ENCODE measurements around the gene CLEC4M. TPM values are rescaled to one million over a fixed set of nuclear protein-coding genes. Genes with fewer than 3 reads are reported as not detected.

CLEC4M gene
- total and polyA plus RNA-seq, 2 experiments from 2014 or later, result not detected

DNA sequence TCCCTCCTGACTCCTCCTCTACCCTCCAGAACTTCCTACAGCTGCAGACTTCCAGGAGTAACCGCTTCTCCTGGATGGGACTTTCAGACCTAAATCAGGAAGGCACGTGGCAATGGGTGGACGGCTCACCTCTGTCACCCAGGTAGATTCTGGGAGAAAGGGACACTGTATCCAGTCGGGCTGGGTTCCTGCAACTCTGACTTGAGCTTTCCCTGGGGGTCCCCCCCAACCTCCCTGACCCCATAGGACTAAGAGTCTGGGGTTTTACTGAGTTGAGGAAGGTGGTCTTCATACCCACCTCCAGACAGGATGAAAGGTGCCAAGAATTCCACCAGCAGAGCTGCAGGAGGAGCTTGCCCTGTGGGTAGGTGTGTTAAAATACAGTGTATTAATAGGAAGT is 4.4 kb downstream of the CLEC4M start:
- peaks cover 7% of the 10 kb centered on the region for H3K9me3 Mint-ChIP-seq
- peaks cover 19% of the 10 kb centered on the region for H3K27me3 Mint-ChIP-seq (ENCODE audit: insufficient read depth, low read depth, poor library complexity)

More for the DNA sequence above, 4.4 kb downstream of the CLEC4M start:
- DNase-seq (ENCODE audit: low spot score) (no peak), ATAC-seq (no peak)
- Histone ChIP-seq H3K36me3 (ENCODE audit: insufficient read depth) (no peaks in the 10 kb centered on the region), H3K4me3 (no peak overlapping the region), H3K9me2 (ENCODE audit: insufficient read depth) (no peaks in the 10 kb centered on the region), H3K79me2 (replicated peaks; ENCODE audit: insufficient read depth) (no peaks in the 10 kb centered on the region), H3K4me1 (ENCODE audit: insufficient read depth) (no peaks in the 10 kb centered on the region; the same call in 1 of the 2 replicates), H3K4me2 (no peak overlapping the region), H2AFZ (no peak overlapping the region), H3F3A (replicated peaks; ENCODE audit: low read depth) (no peaks in the 10 kb centered on the region), H4K20me1 (replicated peaks; ENCODE audit: insufficient read depth) (no peaks in the 10 kb centered on the region), H3K27ac (ENCODE audit: low read depth) (no peak overlapping the region), H3K27me3 (ENCODE audit: insufficient read depth) (no peaks in the 10 kb centered on the region)
- Mint-ChIP-seq H3K27ac (no peak overlapping the region), H3K4me1 (peaks cover 12% of the 10 kb centered on the region), H3K36me3 (ENCODE audit: low read depth) (peaks cover 4% of the 10 kb centered on the region; the same call in 2 of the 3 replicates), H3K4me3 (no peak overlapping the region)
- TF ChIP-seq ZNF331 (CRISPR knock-in tag; IDR thresholded peaks at IDR 0.05; ENCODE audit: low read depth) (no peak), ZNF114 (CRISPR knock-in tag; IDR thresholded peaks at IDR 0.05) (no peak), EZH2 (IDR thresholded peaks at IDR 0.05; ENCODE audit: low read depth, unreplicated experiment) (no peak), POLR2AphosphoS5 (IDR thresholded peaks at IDR 0.05; ENCODE audit: low read depth) (no peak), CREB1 (CRISPR knock-in tag; IDR thresholded peaks at IDR 0.05; ENCODE audit: low read depth) (no peak)
- TF ChIP-seq, protein P1, sequence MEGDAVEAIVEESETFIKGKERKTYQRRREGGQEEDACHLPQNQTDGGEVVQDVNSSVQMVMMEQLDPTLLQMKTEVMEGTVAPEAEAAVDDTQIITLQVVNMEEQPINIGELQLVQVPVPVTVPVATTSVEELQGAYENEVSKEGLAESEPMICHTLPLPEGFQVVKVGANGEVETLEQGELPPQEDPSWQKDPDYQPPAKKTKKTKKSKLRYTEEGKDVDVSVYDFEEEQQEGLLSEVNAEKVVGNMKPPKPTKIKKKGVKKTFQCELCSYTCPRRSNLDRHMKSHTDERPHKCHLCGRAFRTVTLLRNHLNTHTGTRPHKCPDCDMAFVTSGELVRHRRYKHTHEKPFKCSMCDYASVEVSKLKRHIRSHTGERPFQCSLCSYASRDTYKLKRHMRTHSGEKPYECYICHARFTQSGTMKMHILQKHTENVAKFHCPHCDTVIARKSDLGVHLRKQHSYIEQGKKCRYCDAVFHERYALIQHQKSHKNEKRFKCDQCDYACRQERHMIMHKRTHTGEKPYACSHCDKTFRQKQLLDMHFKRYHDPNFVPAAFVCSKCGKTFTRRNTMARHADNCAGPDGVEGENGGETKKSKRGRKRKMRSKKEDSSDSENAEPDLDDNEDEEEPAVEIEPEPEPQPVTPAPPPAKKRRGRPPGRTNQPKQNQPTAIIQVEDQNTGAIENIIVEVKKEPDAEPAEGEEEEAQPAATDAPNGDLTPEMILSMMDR (conservative IDR thresholded peaks at IDR 0.05; ENCODE audit: low read depth in 2 of 2), result no peak
- TF ChIP-seq, protein P2, sequence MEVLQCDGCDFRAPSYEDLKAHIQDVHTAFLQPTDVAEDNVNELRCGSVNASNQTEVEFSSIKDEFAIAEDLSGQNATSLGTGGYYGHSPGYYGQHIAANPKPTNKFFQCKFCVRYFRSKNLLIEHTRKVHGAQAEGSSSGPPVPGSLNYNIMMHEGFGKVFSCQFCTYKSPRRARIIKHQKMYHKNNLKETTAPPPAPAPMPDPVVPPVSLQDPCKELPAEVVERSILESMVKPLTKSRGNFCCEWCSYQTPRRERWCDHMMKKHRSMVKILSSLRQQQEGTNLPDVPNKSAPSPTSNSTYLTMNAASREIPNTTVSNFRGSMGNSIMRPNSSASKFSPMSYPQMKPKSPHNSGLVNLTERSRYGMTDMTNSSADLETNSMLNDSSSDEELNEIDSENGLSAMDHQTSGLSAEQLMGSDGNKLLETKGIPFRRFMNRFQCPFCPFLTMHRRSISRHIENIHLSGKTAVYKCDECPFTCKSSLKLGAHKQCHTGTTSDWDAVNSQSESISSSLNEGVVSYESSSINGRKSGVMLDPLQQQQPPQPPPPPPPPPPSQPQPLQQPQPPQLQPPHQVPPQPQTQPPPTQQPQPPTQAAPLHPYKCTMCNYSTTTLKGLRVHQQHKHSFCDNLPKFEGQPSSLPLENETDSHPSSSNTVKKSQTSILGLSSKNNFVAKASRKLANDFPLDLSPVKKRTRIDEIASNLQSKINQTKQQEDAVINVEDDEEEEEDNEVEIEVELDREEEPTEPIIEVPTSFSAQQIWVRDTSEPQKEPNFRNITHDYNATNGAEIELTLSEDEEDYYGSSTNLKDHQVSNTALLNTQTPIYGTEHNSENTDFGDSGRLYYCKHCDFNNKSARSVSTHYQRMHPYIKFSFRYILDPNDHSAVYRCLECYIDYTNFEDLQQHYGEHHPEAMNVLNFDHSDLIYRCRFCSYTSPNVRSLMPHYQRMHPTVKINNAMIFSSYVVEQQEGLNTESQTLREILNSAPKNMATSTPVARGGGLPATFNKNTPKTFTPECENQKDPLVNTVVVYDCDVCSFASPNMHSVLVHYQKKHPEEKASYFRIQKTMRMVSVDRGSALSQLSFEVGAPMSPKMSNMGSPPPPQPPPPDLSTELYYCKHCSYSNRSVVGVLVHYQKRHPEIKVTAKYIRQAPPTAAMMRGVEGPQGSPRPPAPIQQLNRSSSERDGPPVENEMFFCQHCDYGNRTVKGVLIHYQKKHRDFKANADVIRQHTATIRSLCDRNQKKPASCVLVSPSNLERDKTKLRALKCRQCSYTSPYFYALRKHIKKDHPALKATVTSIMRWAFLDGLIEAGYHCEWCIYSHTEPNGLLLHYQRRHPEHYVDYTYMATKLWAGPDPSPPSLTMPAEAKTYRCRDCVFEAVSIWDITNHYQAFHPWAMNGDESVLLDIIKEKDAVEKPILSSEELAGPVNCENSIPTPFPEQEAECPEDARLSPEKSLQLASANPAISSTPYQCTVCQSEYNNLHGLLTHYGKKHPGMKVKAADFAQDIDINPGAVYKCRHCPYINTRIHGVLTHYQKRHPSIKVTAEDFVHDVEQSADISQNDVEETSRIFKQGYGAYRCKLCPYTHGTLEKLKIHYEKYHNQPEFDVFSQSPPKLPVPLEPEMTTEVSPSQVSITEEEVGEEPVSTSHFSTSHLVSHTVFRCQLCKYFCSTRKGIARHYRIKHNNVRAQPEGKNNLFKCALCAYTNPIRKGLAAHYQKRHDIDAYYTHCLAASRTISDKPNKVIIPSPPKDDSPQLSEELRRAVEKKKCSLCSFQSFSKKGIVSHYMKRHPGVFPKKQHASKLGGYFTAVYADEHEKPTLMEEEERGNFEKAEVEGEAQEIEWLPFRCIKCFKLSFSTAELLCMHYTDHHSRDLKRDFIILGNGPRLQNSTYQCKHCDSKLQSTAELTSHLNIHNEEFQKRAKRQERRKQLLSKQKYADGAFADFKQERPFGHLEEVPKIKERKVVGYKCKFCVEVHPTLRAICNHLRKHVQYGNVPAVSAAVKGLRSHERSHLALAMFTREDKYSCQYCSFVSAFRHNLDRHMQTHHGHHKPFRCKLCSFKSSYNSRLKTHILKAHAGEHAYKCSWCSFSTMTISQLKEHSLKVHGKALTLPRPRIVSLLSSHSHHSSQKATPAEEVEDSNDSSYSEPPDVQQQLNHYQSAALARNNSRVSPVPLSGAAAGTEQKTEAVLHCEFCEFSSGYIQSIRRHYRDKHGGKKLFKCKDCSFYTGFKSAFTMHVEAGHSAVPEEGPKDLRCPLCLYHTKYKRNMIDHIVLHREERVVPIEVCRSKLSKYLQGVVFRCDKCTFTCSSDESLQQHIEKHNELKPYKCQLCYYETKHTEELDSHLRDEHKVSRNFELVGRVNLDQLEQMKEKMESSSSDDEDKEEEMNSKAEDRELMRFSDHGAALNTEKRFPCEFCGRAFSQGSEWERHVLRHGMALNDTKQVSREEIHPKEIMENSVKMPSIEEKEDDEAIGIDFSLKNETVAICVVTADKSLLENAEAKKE (CRISPR knock-in tag; IDR thresholded peaks at IDR 0.05), result no peak
- TF ChIP-seq, protein P3, sequence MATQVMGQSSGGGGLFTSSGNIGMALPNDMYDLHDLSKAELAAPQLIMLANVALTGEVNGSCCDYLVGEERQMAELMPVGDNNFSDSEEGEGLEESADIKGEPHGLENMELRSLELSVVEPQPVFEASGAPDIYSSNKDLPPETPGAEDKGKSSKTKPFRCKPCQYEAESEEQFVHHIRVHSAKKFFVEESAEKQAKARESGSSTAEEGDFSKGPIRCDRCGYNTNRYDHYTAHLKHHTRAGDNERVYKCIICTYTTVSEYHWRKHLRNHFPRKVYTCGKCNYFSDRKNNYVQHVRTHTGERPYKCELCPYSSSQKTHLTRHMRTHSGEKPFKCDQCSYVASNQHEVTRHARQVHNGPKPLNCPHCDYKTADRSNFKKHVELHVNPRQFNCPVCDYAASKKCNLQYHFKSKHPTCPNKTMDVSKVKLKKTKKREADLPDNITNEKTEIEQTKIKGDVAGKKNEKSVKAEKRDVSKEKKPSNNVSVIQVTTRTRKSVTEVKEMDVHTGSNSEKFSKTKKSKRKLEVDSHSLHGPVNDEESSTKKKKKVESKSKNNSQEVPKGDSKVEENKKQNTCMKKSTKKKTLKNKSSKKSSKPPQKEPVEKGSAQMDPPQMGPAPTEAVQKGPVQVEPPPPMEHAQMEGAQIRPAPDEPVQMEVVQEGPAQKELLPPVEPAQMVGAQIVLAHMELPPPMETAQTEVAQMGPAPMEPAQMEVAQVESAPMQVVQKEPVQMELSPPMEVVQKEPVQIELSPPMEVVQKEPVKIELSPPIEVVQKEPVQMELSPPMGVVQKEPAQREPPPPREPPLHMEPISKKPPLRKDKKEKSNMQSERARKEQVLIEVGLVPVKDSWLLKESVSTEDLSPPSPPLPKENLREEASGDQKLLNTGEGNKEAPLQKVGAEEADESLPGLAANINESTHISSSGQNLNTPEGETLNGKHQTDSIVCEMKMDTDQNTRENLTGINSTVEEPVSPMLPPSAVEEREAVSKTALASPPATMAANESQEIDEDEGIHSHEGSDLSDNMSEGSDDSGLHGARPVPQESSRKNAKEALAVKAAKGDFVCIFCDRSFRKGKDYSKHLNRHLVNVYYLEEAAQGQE (IDR thresholded peaks at IDR 0.05; ENCODE audit: unreplicated experiment), result no peak

Measured in GM23338 (cell line).